HUES6 (cell line): ENCODE measurements around the gene AKR1C8.
"Not testable (repeated sequence)": the region's sequence is repeated elsewhere in the genome, so short reads cannot be mapped to it uniquely, and the experiment has no call there.

Experiments
- H3K27ac ChIP-seq: 2 replicates; pipeline ENCODE4 v1.7.0; 2013; ENCODE audit warnings: low read depth, mild to moderate bottlenecking, low read length, inconsistent platforms
- H3K27me3 ChIP-seq: 2 replicates; pipeline ENCODE4 v1.6.1; 2013; ENCODE audit warnings: low read length; ENCODE audit not compliant: control insufficient read depth, insufficient read depth
- H3K36me3 ChIP-seq: 2 replicates; pipeline ENCODE4 v1.6.1; 2013; ENCODE audit warnings: low read length; ENCODE audit not compliant: control insufficient read depth, insufficient read depth
- H3K4me1 ChIP-seq: 2 replicates; pipeline ENCODE4 v1.6.1; 2013; ENCODE audit warnings: low read length; ENCODE audit not compliant: control insufficient read depth, insufficient read depth
- H3K4me3 ChIP-seq: 2 replicates; pipeline ENCODE4 v1.5.1; 2013; ENCODE audit warnings: low read depth, low read length
- H3K9ac ChIP-seq: one replicate; pipeline ENCODE4 v1.6.1; 2013; ENCODE audit warnings: mild to moderate bottlenecking, low read length
- H3K9me3 ChIP-seq: 2 replicates; pipeline ENCODE4 v1.6.1; 2013; ENCODE audit warnings: low read depth, low read length; ENCODE audit not compliant: control insufficient read depth, insufficient read depth

AKR1C8 gene

GRCh38 chr10:5142199-5142598 is 42.8 kb downstream of the AKR1C8 start:
- no peak overlapping the region for H3K4me3 ChIP-seq
- H3K9ac ChIP-seq, result no peak overlapping the region
- H3K27ac ChIP-seq, result no peak overlapping the region
- no peaks in the 10 kb centered on the region for H3K27me3 ChIP-seq
- no peaks in the 10 kb centered on the region for H3K36me3 ChIP-seq
- no peaks in the 10 kb centered on the region for H3K4me1 ChIP-seq
- H3K9me3 ChIP-seq, result peaks cover 17% of the 10 kb centered on the region

- H3K27me3 ChIP-seq, H3K27ac ChIP-seq, H3K36me3 ChIP-seq, H3K4me1 ChIP-seq, H3K4me3 ChIP-seq, H3K9ac ChIP-seq: not testable (repeated sequence)
- H3K9me3 ChIP-seq, result peaks cover 37% of the 10 kb centered on the region
Observed at GRCh38 chr10:5137699-5138098, 47.3 kb downstream of the AKR1C8 start.

- H3K9ac ChIP-seq, result no peak overlapping the region
- H3K36me3 ChIP-seq, result no peaks in the 10 kb centered on the region
- no peak overlapping the region for H3K27ac ChIP-seq
- H3K27me3 ChIP-seq, result no peaks in the 10 kb centered on the region
- H3K4me3 ChIP-seq, result no peak overlapping the region
- peaks cover 37% of the 10 kb centered on the region for H3K9me3 ChIP-seq
- no peaks in the 10 kb centered on the region for H3K4me1 ChIP-seq
Observed at GRCh38 chr10:5136468-5137087, 48.4 kb downstream of the AKR1C8 start.

- Histone ChIP-seq H3K36me3 (no peaks in the 10 kb centered on the region), H3K4me1 (no peaks in the 10 kb centered on the region), H3K9me3 (peaks cover 34% of the 10 kb centered on the region), H3K27ac (no peak overlapping the region), H3K9ac (no peak overlapping the region), H3K4me3 (no peak overlapping the region), H3K27me3 (no peaks in the 10 kb centered on the region)
Observed at GRCh38 chr10:5135581-5135980, 49.4 kb downstream of the AKR1C8 start.

GRCh38 chr10:5125315-5126044 is 59.5 kb downstream of the AKR1C8 start:
- Histone ChIP-seq H3K4me1 (no peaks in the 10 kb centered on the region), H3K9ac (no peak overlapping the region), H3K9me3 (peaks cover 25% of the 10 kb centered on the region), H3K27me3 (no peaks in the 10 kb centered on the region), H3K36me3 (no peaks in the 10 kb centered on the region), H3K27ac (no peak overlapping the region), H3K4me3 (no peak overlapping the region)

GRCh38 chr10:5123886-5124285 is 61.1 kb downstream of the AKR1C8 start:
- no peak overlapping the region for H3K27ac ChIP-seq
- no peak overlapping the region for H3K9ac ChIP-seq
- peaks cover 38% of the 10 kb centered on the region for H3K9me3 ChIP-seq
- no peaks in the 10 kb centered on the region for H3K36me3 ChIP-seq
- H3K27me3 ChIP-seq, result no peaks in the 10 kb centered on the region
- no peak overlapping the region for H3K4me3 ChIP-seq
- no peaks in the 10 kb centered on the region for H3K4me1 ChIP-seq

- not testable (repeated sequence) for H3K36me3 ChIP-seq, H3K4me1 ChIP-seq, H3K4me3 ChIP-seq, H3K27ac ChIP-seq, H3K27me3 ChIP-seq, H3K9ac ChIP-seq
- peaks cover 47% of the 10 kb centered on the region for H3K9me3 ChIP-seq
Observed at GRCh38 chr10:5119997-5120396, 65.0 kb downstream of the AKR1C8 start.

GRCh38 chr10:5117026-5117425 is 67.9 kb downstream of the AKR1C8 start:
- no peak overlapping the region for H3K4me3 ChIP-seq
- no peaks in the 10 kb centered on the region for H3K4me1 ChIP-seq
- no peaks in the 10 kb centered on the region for H3K36me3 ChIP-seq
- H3K27me3 ChIP-seq, result no peaks in the 10 kb centered on the region
- H3K9me3 ChIP-seq, result peaks cover 39% of the 10 kb centered on the region
- H3K27ac ChIP-seq, result no peak overlapping the region
- H3K9ac ChIP-seq, result no peak overlapping the region

GRCh38 chr10:5116621-5117020 is 68.3 kb downstream of the AKR1C8 start:
- no peaks in the 10 kb centered on the region for H3K4me1 ChIP-seq
- no peaks in the 10 kb centered on the region for H3K36me3 ChIP-seq
- no peak overlapping the region for H3K27ac ChIP-seq
- H3K9ac ChIP-seq, result no peak overlapping the region
- peaks cover 35% of the 10 kb centered on the region for H3K9me3 ChIP-seq
- no peak overlapping the region for H3K4me3 ChIP-seq
- no peaks in the 10 kb centered on the region for H3K27me3 ChIP-seq

- H3K4me3 ChIP-seq, H3K27me3 ChIP-seq, H3K27ac ChIP-seq, H3K36me3 ChIP-seq, H3K4me1 ChIP-seq, H3K9ac ChIP-seq: not testable (repeated sequence)
- peaks cover 13% of the 10 kb centered on the region for H3K9me3 ChIP-seq
Observed at GRCh38 chr10:5109861-5110260, 75.1 kb downstream of the AKR1C8 start.

- Histone ChIP-seq H3K9ac (no peak overlapping the region), H3K27me3 (no peaks in the 10 kb centered on the region), H3K27ac (no peak overlapping the region), H3K4me1 (no peaks in the 10 kb centered on the region), H3K4me3 (no peak overlapping the region), H3K36me3 (no peaks in the 10 kb centered on the region), H3K9me3 (peaks cover 13% of the 10 kb centered on the region; the same call in 1 of the 2 replicates)
Observed at GRCh38 chr10:5108658-5109416, 76.1 kb downstream of the AKR1C8 start.
